H1 (cell line): Measurements from ENCODE around the gene HDX. TPM values are rescaled to one million over a fixed set of nuclear protein-coding genes. Genes with fewer than 3 reads are reported as not detected.

Experiments used
- CTCF ChIA-PET: fragments of 300-600 bp; sonication (Branson Sonifier 250); formaldehyde crosslinking; loops from one replicate; lab custom pipeline; 2021; ENCODE audit not compliant: partially characterized antibody; lab: Charles Lee
- POLR2A ChIA-PET: fragments of 300-600 bp; sonication (Branson Sonifier 250); formaldehyde crosslinking; loops from one replicate; lab custom pipeline; 2021; ENCODE audit warnings: inconsistent platforms; ENCODE audit not compliant: partially characterized antibody; lab: Charles Lee
- DNase-seq, 2 experiments: peaks; one replicate each; pipeline versions ENCODE4 v3.0.0 to v3.0.0-alpha.2; 2010 to 2022; ENCODE audit warnings: low spot score in 2 of 2, low read depth in 1 of 2, mixed read lengths in 1 of 2
- FAIRE-seq: peaks from 2 replicates; lab custom pipeline; 2011; peaks lifted over from hg19 to GRCh38; lab: Jason Lieb, UNC
- H2AFZ ChIP-seq: 2 replicates; pipeline ENCODE4 v1.8.1; 2012; ENCODE audit warnings: low read length, inconsistent platforms
- H2AK5ac ChIP-seq: 2 replicates; pipeline ENCODE4 v1.6.1; 2013; ENCODE audit warnings: low read depth, low read length
- H2BK120ac ChIP-seq: replicated peaks from 2 replicates; pipeline ENCODE3; 2013; ENCODE audit warnings: low read depth, low read length, inconsistent platforms
- H2BK12ac ChIP-seq: 2 replicates; pipeline ENCODE4 v1.6.1; 2013; ENCODE audit warnings: low read depth, low read length
- H2BK15ac ChIP-seq: 2 replicates; pipeline ENCODE4 v1.6.1; 2013; ENCODE audit warnings: low read length
- H2BK20ac ChIP-seq: 2 replicates; pipeline ENCODE4 v1.6.1; 2013; ENCODE audit warnings: low read length
- H2BK5ac ChIP-seq: 2 replicates; pipeline ENCODE4 v1.6.1; 2013; ENCODE audit warnings: low read depth, low read length
- H3K14ac ChIP-seq: 2 replicates; pipeline ENCODE4 v1.6.1; 2013; ENCODE audit warnings: inconsistent platforms; ENCODE audit not compliant: insufficient read length
- H3K18ac ChIP-seq: 2 replicates; pipeline ENCODE4 v1.6.1; 2013; ENCODE audit warnings: low read length; ENCODE audit errors: extremely low read depth
- H3K23ac ChIP-seq: 2 replicates; pipeline ENCODE4 v1.6.1; 2013; ENCODE audit warnings: inconsistent platforms; ENCODE audit not compliant: insufficient read length
- H3K23me2 ChIP-seq: 2 replicates; pipeline ENCODE4 v1.6.1; 2013; ENCODE audit warnings: low read depth, low read length
- H3K27ac ChIP-seq: 2 replicates; pipeline ENCODE4 v1.6.1; 2011; ENCODE audit warnings: low read depth, low read length, inconsistent platforms
- H3K27me3 ChIP-seq, 4 experiments: replicated peaks in 1 of 4; 1 replicate in 1 of 4; 2 replicates in 3 of 4; pipeline versions ENCODE4 v1.6.1 to v1.8.1; 2011 to 2013; ENCODE audit warnings: low read length in 3 of 4, mild to moderate bottlenecking in 3 of 4, inconsistent platforms in 2 of 4, mixed read lengths in 2 of 4, moderate library complexity in 1 of 4; ENCODE audit not compliant: control insufficient read depth in 3 of 4, insufficient read depth in 3 of 4; ENCODE audit errors: extremely low read depth in 1 of 4
- H3K36me3 ChIP-seq, 4 experiments: 2 replicates each; pipeline versions ENCODE4 v1.6.1 to v1.8.1; 2011 to 2013; ENCODE audit warnings: mild to moderate bottlenecking in 4 of 4, low read length in 3 of 4, moderate library complexity in 2 of 4, control low read depth in 1 of 4, inconsistent platforms in 1 of 4; ENCODE audit not compliant: insufficient read depth in 4 of 4, control insufficient read depth in 2 of 4
- H3K4ac ChIP-seq: replicated peaks from 2 replicates; pipeline ENCODE3; 2013; ENCODE audit warnings: low read length, low read depth, mixed read lengths, inconsistent platforms; ENCODE audit not compliant: insufficient read length
- H3K4me1 ChIP-seq, 4 experiments: replicated peaks in 1 of 4; 1 replicate in 1 of 4; 2 replicates in 3 of 4; pipeline versions ENCODE4 v1.6.1 to v1.8.1; 2011 to 2013; ENCODE audit warnings: low read length in 3 of 4, inconsistent platforms in 2 of 4, mixed read lengths in 1 of 4; ENCODE audit not compliant: insufficient read depth in 4 of 4, control insufficient read depth in 3 of 4
- H3K4me2 ChIP-seq, 2 experiments: 2 replicates each; pipeline versions ENCODE4 v1.6.1 to v1.8.1; 2011 to 2013; ENCODE audit warnings: low read depth in 2 of 2, low read length in 2 of 2, control low read depth in 1 of 2, inconsistent platforms in 1 of 2, mild to moderate bottlenecking in 1 of 2; ENCODE audit not compliant: insufficient read depth in 1 of 2
- H3K4me3 ChIP-seq, 4 experiments: fragments of 200-600, 300-600 bp in 1 of 4; sonication (generic), shearing (Covaris generic), sonication (Bioruptor Twin) in 1 of 4; 2 replicates each; pipeline versions ENCODE4 v1.5.1 to v1.8.1; 2011 to 2016; ENCODE audit warnings: low read length in 4 of 4, low read depth in 3 of 4, control low read depth in 2 of 4, inconsistent platforms in 2 of 4, mild to moderate bottlenecking in 2 of 4, mixed read lengths in 1 of 4, moderate library complexity in 1 of 4; ENCODE audit not compliant: insufficient read depth in 2 of 4; ENCODE audit errors: extremely low read depth in 1 of 4
- H3K56ac ChIP-seq: replicated peaks from 2 replicates; pipeline ENCODE3; 2013; ENCODE audit warnings: low read depth, mild to moderate bottlenecking, mixed read lengths, low read length, inconsistent platforms; ENCODE audit not compliant: insufficient read length
- H3K79me1 ChIP-seq: 2 replicates; pipeline ENCODE4 v1.6.1; 2013; ENCODE audit warnings: low read depth, low read length, control low read depth
- H3K79me2 ChIP-seq, 2 experiments: 2 replicates each; pipeline versions ENCODE4 v1.6.1 to v1.8.1; 2012 to 2013; ENCODE audit warnings: low read length in 2 of 2, mild to moderate bottlenecking in 2 of 2, inconsistent platforms in 1 of 2; ENCODE audit not compliant: insufficient read depth in 2 of 2, control insufficient read depth in 1 of 2
- H3K9ac ChIP-seq, 4 experiments: replicated peaks in 1 of 4; 1 replicate in 1 of 4; 2 replicates in 3 of 4; pipeline versions ENCODE4 v1.6.1 to v1.8.1; 2011 to 2013; ENCODE audit warnings: low read depth in 3 of 4, low read length in 3 of 4, control low read depth in 2 of 4, mild to moderate bottlenecking in 2 of 4, moderate library complexity in 2 of 4, inconsistent platforms in 1 of 4; ENCODE audit errors: extremely low read depth in 1 of 4
- H3K9me3 ChIP-seq, 2 experiments: 2 replicates each; pipeline versions ENCODE4 v1.6.1 to v1.8.1; 2012 to 2013; ENCODE audit warnings: mild to moderate bottlenecking in 2 of 2, moderate library complexity in 2 of 2, control low read depth in 1 of 2, inconsistent platforms in 1 of 2, low read depth in 1 of 2, low read length in 1 of 2, mixed read lengths in 1 of 2; ENCODE audit not compliant: insufficient read depth in 2 of 2
- H4K20me1 ChIP-seq, 2 experiments: replicated peaks in 1 of 2; 2 replicates each; pipeline versions ENCODE3 to v1.8.1; 2011 to 2013; ENCODE audit warnings: inconsistent platforms in 2 of 2, low read length in 2 of 2, mild to moderate bottlenecking in 1 of 2; ENCODE audit not compliant: insufficient read depth in 2 of 2, control insufficient read depth in 1 of 2
- H4K5ac ChIP-seq: 2 replicates; pipeline ENCODE4 v1.6.1; 2013; ENCODE audit warnings: low read length, low read depth, mixed read lengths, inconsistent platforms; ENCODE audit not compliant: insufficient read length
- H4K8ac ChIP-seq: 2 replicates; pipeline ENCODE4 v1.8.0; 2013; ENCODE audit warnings: mild to moderate bottlenecking, moderate library complexity, low read length, inconsistent platforms; ENCODE audit not compliant: insufficient read depth; ENCODE audit errors: extremely low read depth
- H4K91ac ChIP-seq: replicated peaks from 2 replicates; pipeline ENCODE3; 2013; ENCODE audit warnings: low read length, mixed read lengths, inconsistent platforms; ENCODE audit not compliant: insufficient read length
- CEBPB ChIP-seq: IDR thresholded peaks from 2 replicates; pipeline ENCODE4 v1.6.1; 2012; ENCODE audit warnings: low read depth, low read length
- KDM4A ChIP-seq: IDR thresholded peaks from one replicate; pipeline ENCODE4 v1.7.1; 2012; ENCODE audit warnings: low read depth, mild to moderate bottlenecking, moderate library complexity, low read length, inconsistent platforms; ENCODE audit not compliant: severe bottlenecking
- PHF8 ChIP-seq: fragments of 200-600 bp; sonication (generic); conservative IDR thresholded peaks from 2 replicates; pipeline ENCODE4 v1.7.1; 2012; ENCODE audit warnings: low read depth, mild to moderate bottlenecking, inconsistent platforms, low read length, moderate library complexity
- WGBS, 2 experiments: shearing (Covaris generic) in 1 of 2; methylation state at CpG; one replicate each; pipeline versions ENCODE4 v1.1.6 to v1.1.7; 2013 to 2015; ENCODE audit warnings: low lambda C conversion rate in 2 of 2, mixed read lengths in 2 of 2, inconsistent platforms in 1 of 2, low coverage in 1 of 2, missing lambda C conversion rate in 1 of 2; ENCODE audit not compliant: insufficient replicate concordance in 2 of 2, insufficient coverage in 1 of 2, insufficient read length in 1 of 2; ENCODE audit errors: extremely low coverage in 1 of 2, missing lambda C conversion rate in 1 of 2; 5-methylcytosine and 5-hydroxymethylcytosine counted together
- polyA plus RNA-seq, 7 experiments: library from polyadenylated mRNA; depleted of rRNA in 3 of 7; stranded (reverse) in 5 of 7; unstranded in 2 of 7; fragments of >200 nt in 5 of 7; fragments of 200-250 nt in 2 of 7; gene quantifications; 1 replicate in 5 of 7; 2 replicates in 1 of 7; 4 replicates in 1 of 7; pipeline versions ENCODE4 v1.2.1 to v1.2.3, GENCODE V29; 2011 to 2013; ENCODE audit warnings: missing spikeins in 2 of 7, mixed read lengths in 2 of 7
- total RNA-seq: library from RNA; stranded (reverse); fragmentation: NEBNext Ultra II Directional; extraction: Animal tissue kit (Norgen Biotek cat#: 25700); gene quantifications from 2 replicates; pipeline ENCODE4 v1.2.1, GENCODE V29; 2021

HDX gene
- total and polyA plus RNA-seq, 2 of the 8 experiments (the other 6 are each of a cell fraction or from before 2014, with no cell fraction given): 0.54 to 10.2 TPM

- no peaks in the 10 kb centered on the region; a peak in 1 of 7 replicates for H3K4me1 ChIP-seq
- TF ChIP-seq KDM4A (no peak), CEBPB (peak; percentile 55; the same call in 1 of the 2 replicates), PHF8 (no peak)
- H2BK12ac ChIP-seq: no peak overlapping the region
- no peaks in the 10 kb centered on the region for H3K79me2 ChIP-seq
- no peaks in the 10 kb centered on the region for H3K9me3 ChIP-seq
- H3K36me3 ChIP-seq: no peaks in the 10 kb centered on the region
- H4K91ac ChIP-seq: no peak overlapping the region
- H3K4me3 ChIP-seq: no peak overlapping the region
- FAIRE-seq (no peak), DNase-seq (no peak)
- no peaks in the 10 kb centered on the region for H3K79me1 ChIP-seq
- no peaks in the 10 kb centered on the region for H3K27me3 ChIP-seq
- no peak overlapping the region for H2BK5ac ChIP-seq
- WGBS, 2 experiments: 86% methylated on average over 3 of the region's 3 CpGs; no CpG with 5 or more reads in 1 of the 2 experiments
- H3K14ac ChIP-seq: no peak overlapping the region
- H3K23me2 ChIP-seq: no peaks in the 10 kb centered on the region
- no peak overlapping the region for H3K56ac ChIP-seq
- no peak overlapping the region for H3K18ac ChIP-seq
- H3K9ac ChIP-seq: no peak overlapping the region
- no peak overlapping the region for H2BK120ac ChIP-seq
- H4K8ac ChIP-seq: no peak overlapping the region
- H3K4ac ChIP-seq: no peak overlapping the region
- no peak overlapping the region for H2AFZ ChIP-seq
- CTCF ChIA-PET: interaction anchor here (1.0 kb wide), 1 partner anchor 16 kb away, joined by 3 read pairs; no protein-coding TSS in a partner anchor
- no peak overlapping the region for H3K4me2 ChIP-seq
- H2BK20ac ChIP-seq: no peak overlapping the region
- no peak overlapping the region for H4K5ac ChIP-seq
- POLR2A ChIA-PET: no interaction called here
- no peak overlapping the region for H3K23ac ChIP-seq
- no peak overlapping the region for H2BK15ac ChIP-seq
- no peak overlapping the region for H2AK5ac ChIP-seq
- H3K27ac ChIP-seq: no peak overlapping the region
- no peaks in the 10 kb centered on the region for H4K20me1 ChIP-seq
These were observed 139.2 kb downstream of the HDX start for GRCh38 chrX:84363051-84363450.
